Measurements from ENCODE around the gene VCAN. TPM values are rescaled to one million over a fixed set of nuclear protein-coding genes. Genes with fewer than 3 reads are reported as not detected.

The VCAN gene
- total and polyA plus RNA-seq, 3 donors from 2014 or later, result 15.7 to 23.4 (median 22.8) TPM

GRCh38 chr5:83474991-83475390 is 3.4 kb downstream of the VCAN start:
- WGBS, 2 donors, result 12 to 21% methylated on average over 8 of the region's 8 CpGs
- TF ChIP-seq POLR2A (IDR thresholded peaks at IDR 0.05) (no peak), CTCF (IDR thresholded peaks at IDR 0.05) (no peak)
- Histone ChIP-seq H3K27me3 (no peaks in the 10 kb centered on the region), H3K36me3 (ENCODE audit: low read depth, missing control alignments) (no peaks in the 10 kb centered on the region), H3K4me1 (peaks cover 11% of the 10 kb centered on the region), H3K4me3 (peak overlapping the region; percentile 60 to 71), H3K9me3 (no peaks in the 10 kb centered on the region), H3K27ac (peak overlapping the region; percentile 79 to 82)
- intact Hi-C loops (cut with DNase I; ENCODE audit: low total_unique reads), result no loop called here
- DNase-seq, result peak; percentile 28

- H3K27ac ChIP-seq, result peak overlapping the region; percentile 79 to 82
- TF ChIP-seq CTCF (IDR thresholded peaks at IDR 0.05), result no peak
- no peak for TF ChIP-seq POLR2A (IDR thresholded peaks at IDR 0.05)
- DNase-seq, result no peak
- no peaks in the 10 kb centered on the region for H3K36me3 ChIP-seq (ENCODE audit: low read depth, missing control alignments)
- no peaks in the 10 kb centered on the region for H3K27me3 ChIP-seq
- H3K9me3 ChIP-seq, result no peaks in the 10 kb centered on the region
- intact Hi-C loops (cut with DNase I; ENCODE audit: low total_unique reads), result no loop called here
- H3K4me3 ChIP-seq, result peak overlapping the region in 1 of 2 donors; percentile 71
- H3K4me1 ChIP-seq, result peaks cover 11% of the 10 kb centered on the region
- 26 to 41% methylated on average over 5 of the region's 5 CpGs for WGBS, 2 donors
Measured at GRCh38 chr5:83475391-83475863, 3.9 kb downstream of the VCAN start.

GRCh38 chr5:83475935-83476814 is 4.6 kb downstream of the VCAN start:
- no peak overlapping the region for H3K4me3 ChIP-seq

GRCh38 chr5:83482961-83483360 is 11.4 kb downstream of the VCAN start:
- DNase-seq, result no peak
- intact Hi-C loops (cut with DNase I; ENCODE audit: low total_unique reads), result no loop called here

More at GRCh38 chr5:83475935-83476814, 4.6 kb downstream of the VCAN start:
- H3K27me3 ChIP-seq, result no peaks in the 10 kb centered on the region
- H3K9me3 ChIP-seq, result no peaks in the 10 kb centered on the region
- H3K36me3 ChIP-seq (ENCODE audit: low read depth, missing control alignments), result no peaks in the 10 kb centered on the region
- TF ChIP-seq CTCF (IDR thresholded peaks at IDR 0.05), result no peak
- TF ChIP-seq POLR2A (IDR thresholded peaks at IDR 0.05), result no peak
- peaks cover 9% of the 10 kb centered on the region for H3K4me1 ChIP-seq
- no peak for DNase-seq
- intact Hi-C loops (cut with DNase I; ENCODE audit: low total_unique reads), result no loop called here
- 52 to 54% methylated on average over 5 of the region's 5 CpGs for WGBS, 2 donors
- H3K27ac ChIP-seq, result no peak overlapping the region

More at GRCh38 chr5:83482961-83483360, 11.4 kb downstream of the VCAN start:
- no peaks in the 10 kb centered on the region for H3K27me3 ChIP-seq
- H3K9me3 ChIP-seq, result no peaks in the 10 kb centered on the region
- H3K4me1 ChIP-seq, result no peaks in the 10 kb centered on the region
- no peaks in the 10 kb centered on the region for H3K36me3 ChIP-seq (ENCODE audit: low read depth, missing control alignments)
- H3K4me3 ChIP-seq, result no peak overlapping the region
- WGBS, 2 donors, result 90% methylated on average over 1 of the region's 1 CpG
- TF ChIP-seq POLR2A (IDR thresholded peaks at IDR 0.05) (no peak), CTCF (IDR thresholded peaks at IDR 0.05) (no peak)
- no peak overlapping the region for H3K27ac ChIP-seq
